Activated T-cell treated with anti-CD3 and anti-CD28 coated beads, Interleukin-2, amount 50 U/mL, for 48 hours (primary cell): ENCODE measurements around the gene BARHL1.
A peak's percentile ranks its signal among the peaks of the same experiment; 100 is the strongest.
"Not testable (repeated sequence)": the region's sequence is repeated elsewhere in the genome, so short reads cannot be mapped to it uniquely, and the experiment has no call there.

Source experiments
- DNase-seq, 2 experiments: peaks; one replicate each; pipeline ENCODE4 v3.0.0-alpha.2; 2020

Gene BARHL1

GRCh38 chr9:132556714-132557113, 25.7 kb upstream of the BARHL1 start:
- no peak for DNase-seq

- DNase-seq = no peak
These were observed 25.2 kb upstream of the BARHL1 start for GRCh38 chr9:132557159-132557558.

DNA sequence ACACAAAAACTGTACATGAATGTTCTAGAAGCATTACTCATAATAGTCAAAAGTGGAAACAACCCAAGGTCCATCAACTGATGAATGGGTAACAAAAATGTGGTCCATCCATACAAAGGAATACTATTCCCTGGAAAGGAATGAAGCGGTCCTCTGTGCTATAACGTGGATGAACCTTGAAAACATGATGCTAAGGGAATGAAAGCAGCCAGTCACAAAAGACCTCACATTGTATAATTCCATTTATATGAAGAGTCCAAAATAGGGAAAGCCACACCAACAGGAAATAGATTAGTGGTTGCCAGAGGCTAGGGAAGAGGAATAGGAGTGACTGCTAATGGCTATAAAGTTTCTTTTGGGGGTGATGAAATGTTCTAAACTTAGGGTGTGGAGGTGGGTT, 22.7 kb upstream of the BARHL1 start:
- DNase-seq = no peak

DNA sequence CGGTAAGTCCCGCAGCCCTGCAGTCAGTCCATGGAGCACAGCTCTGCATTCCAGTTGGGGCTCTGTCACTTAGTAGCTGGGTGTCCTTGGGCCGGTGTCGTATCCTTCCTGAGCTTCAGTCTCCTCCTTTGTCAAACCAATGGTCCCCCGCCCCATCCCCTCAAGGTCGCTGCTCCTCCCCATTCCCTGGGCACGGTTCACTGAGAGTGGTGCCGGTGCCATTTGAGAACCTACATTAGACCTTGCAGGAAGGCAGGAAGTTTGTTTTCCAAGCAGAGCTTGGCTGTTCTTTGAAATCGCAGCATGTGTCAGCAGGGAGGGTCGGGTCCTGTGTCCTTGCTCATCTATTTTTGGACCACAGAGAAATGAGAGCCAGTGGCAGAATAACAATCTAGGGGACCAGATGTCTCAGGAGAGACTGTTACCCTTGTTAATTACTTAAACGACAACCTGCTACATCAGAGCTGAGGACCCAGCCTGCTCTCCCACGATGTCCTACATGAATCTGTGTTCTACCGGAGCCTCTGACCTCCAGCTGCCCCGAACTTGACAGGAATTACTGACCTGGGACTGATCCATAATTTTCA, 21.7 kb upstream of the BARHL1 start:
- DNase-seq = no peak

DNA sequence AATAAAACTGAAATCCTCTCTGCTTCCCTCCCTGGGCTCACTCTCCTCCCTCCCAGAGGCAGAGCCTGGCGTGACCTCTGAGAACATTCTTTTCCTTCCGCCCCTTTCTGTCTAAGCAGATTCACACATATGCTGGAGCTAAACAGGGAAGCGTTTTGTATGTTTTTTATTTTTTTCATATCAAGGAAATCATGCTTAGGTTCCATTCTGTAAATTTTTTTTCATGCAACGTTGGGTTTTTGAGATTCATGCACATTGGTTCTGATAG, 20.2 kb upstream of the BARHL1 start:
- no peak for DNase-seq

- no peak for DNase-seq
These were observed 17.9 kb upstream of the BARHL1 start for GRCh38 chr9:132564526-132564925.

- not testable (repeated sequence) for DNase-seq
These were observed 13.6 kb upstream of the BARHL1 start for GRCh38 chr9:132568787-132569186.

DNA sequence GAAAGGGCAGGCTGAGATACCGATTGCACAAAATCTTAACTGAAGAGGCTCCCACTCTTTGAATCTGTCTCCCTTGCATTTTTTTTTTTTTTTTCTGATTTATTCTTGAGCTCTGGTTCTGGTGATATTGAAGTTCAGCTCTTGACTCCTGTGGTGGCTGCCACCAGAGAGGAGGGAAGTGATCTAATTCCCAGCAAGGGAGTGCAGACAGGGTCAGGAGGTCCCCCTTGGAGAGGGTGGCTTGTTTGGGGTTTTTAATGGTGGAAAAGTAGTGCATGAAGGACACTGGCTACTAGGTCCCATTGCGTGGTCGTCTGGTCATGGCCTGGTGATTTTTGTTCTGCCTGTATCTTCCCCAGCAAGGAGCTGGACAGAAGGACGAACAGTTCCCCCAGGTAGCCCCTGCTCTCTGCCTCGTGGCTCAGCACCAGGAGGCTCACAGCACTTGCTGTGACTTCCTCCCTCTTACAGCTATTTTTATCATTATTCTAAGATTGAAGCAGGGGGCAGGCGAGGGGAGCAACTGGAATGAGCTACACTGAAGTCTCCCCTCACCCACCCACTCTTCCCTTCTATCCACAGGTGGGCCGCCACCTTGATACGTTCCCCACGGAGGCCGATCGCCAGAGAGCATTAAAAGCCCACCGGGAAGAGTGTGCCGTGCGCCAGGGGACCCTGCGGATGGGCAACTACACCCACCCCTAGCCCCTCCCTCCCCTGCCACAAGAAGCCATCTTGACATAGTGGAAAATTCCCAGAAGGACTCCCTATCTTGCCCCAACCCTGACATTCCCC, 10.4 kb upstream of the BARHL1 start:
- DNase-seq = no peak

GRCh38 chr9:132572921-132573320, 9.5 kb upstream of the BARHL1 start:
- DNase-seq = no peak

- DNase-seq = peak; percentile 62 to 72
These were observed 7.3 kb upstream of the BARHL1 start for GRCh38 chr9:132575005-132575609.

- no peak for DNase-seq
These were observed 6.6 kb upstream of the BARHL1 start for GRCh38 chr9:132575811-132576210.

DNA sequence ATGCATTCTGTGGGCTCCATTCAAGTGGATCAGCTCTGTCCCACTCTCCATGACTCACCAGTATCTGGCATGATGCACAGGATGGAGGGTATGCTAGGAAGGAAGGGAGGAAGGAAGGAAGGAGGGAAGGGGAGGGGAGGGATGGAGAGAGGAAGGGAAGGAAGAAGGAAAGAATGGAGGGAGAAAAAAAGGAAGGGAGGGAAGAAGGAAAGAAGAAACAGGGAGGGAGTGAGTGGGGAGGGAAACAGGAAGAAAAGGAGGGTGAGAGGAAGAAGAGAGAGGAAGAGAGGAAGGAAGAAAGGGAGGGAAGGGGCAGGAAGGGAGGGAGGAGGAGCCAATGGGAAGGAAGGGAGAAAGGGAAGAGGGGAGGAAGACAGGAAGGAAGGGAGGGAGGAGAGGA, 5.3 kb upstream of the BARHL1 start:
- no peak for DNase-seq

GRCh38 chr9:132578367-132578932, 4.0 kb upstream of the BARHL1 start:
- DNase-seq = no peak

DNA sequence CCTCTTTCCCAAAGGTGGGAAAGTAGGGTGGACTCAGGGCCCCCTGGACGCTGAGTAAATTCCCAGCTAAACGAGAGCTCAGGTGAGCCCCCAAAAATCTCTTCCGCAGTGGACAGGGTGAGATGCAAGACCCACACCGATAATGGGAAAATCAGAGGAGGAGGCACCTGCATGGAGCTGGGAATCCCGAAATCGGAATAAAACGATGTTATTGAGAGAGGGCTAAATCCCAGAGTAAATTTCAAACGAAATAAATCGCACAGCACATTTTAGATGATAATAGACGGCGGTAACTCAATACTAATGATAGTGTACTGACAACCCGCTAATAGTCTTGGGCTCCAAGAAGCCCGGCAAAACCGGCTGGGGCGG, 3.0 kb upstream of the BARHL1 start:
- no peak for DNase-seq

DNA sequence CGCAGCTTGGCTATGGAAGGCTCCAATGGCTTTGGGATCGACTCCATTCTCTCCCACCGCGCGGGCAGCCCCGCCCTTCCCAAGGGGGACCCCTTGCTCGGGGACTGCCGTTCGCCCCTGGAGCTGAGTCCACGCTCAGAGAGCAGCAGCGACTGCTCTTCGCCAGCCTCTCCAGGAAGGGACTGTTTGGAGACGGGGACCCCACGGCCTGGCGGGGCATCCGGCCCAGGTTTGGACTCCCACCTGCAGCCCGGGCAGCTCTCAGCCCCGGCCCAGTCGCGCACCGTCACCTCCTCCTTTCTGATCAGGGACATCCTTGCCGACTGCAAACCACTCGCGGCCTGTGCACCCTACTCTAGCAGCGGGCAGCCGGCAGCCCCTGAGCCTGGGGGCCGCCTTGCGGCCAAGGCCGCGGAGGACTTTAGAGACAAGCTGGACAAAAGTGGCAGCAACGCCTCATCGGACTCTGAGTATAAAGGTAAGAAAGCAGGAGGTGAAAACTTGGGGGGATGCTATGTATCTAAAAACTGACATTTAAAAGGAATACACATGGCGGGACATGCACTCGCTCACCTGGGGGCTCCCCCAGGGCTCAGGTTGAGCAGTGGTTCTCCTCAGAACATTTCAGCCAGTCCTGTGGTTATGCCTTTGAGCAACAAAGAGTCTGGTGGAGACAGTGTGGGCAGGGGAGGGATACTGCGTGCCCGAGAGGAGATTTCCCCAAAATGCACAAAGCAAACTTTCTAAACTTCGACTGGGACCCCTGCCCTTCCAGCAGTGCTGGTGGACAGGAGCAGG, 579 bp downstream of the BARHL1 start:
- DNase-seq = no peak

DNA sequence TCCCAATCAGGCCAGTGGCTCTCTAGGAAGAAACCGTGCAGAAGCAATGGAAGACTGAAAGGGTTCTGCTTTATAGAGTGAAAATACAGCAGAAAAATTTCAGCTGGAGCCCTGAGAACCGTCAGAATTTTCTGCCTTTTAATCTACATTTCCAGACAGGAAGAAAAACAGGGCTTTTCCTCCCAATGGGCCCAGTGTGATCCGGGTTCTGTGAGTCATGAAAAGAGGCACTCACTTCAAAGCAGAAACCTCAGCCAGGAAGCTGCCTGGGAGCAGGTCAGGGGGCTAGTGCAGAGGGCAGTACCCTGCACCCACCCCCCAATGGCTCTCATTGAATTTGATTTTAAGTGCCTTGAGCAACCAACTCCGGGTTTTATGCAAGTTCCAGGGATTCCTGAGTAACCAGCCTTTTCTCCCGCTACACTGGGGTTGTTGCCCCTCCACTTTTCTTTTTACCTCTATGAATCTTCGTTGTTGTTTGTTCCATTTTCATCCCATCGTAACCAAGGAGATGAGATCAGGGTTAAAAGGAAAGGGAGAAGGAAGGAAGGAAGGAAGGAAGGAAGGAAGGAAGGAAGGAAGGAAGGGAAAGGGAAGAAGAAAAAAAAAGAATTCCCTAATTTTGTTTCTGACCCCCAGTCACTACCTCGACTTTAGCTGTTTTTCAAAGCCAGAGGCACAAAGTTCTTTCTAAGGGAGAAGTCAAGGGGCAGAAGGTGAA, 1.3 kb downstream of the BARHL1 start:
- no peak for DNase-seq

GRCh38 chr9:132584601-132585560, 2.5 kb downstream of the BARHL1 start:
- DNase-seq = no peak

DNA sequence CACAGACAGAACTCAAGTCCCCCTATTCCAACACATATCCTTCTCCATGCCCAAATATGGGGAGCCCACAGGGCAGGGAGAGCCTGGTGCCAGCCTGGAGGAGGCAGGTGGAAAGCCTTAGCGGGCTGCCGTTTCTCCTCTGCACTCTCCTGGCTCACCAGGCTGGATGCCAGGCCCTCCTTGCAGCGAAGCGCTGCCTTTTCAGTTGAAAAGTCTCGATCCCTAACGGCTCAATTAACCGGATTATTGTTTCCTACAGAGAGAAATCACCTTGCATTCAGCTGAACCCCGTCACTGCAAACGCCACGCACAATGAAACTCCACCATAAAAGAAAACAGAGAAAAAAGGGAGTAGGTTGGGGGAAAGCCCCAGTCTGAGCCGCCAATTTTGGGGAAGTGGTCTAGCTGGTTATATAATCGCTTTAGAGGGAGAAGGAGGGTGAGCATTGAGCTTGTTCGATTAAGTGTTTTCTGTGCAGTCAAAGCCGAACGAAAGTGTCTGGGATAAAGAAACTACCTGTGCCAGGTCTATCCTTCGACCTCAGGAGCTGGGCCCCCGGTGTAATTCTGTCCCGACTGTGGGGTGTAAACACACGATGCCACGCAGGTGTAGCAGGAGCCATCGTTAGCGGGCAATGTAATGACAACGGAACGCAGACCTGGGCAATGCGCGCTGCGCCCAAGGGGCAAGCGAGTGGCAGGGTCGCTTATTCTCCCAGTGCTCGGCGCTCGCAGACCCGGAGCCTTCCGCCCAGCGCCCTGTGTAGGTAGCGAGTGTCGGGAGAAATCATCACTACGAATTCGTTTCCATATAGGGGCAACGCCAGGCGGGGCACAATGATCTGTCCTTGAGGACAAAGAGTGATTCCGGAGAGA, 3.8 kb downstream of the BARHL1 start:
- no peak for DNase-seq

- DNase-seq = no peak
These were observed 4.6 kb downstream of the BARHL1 start for GRCh38 chr9:132586830-132587591.

DNA sequence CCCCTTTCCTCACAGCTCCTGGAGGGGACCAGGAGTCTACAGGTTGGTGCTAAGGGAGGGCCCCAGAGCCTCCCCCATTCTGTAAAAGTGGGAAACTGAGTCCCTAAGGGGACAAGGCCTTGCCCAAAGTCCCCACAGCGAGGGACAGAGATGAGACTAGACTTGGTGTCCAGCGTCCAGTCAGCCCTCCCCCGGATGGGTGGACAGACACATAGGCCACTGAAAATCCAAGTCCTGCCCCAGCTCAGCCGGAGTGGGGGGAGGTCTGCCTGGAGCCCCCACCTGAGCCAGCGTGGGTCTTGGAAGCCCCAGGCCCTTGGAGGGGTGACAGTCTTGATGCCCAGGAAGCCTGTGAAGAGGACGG, 5.2 kb downstream of the BARHL1 start:
- DNase-seq = no peak
